GM12864 (cell line): ENCODE results near the gene SLC37A2.
A peak's percentile ranks its signal among the peaks of the same experiment; 100 is the strongest.

ENCODE experiments used
- DNase-seq: peaks from one replicate; pipeline ENCODE4 v3.0.0-alpha.2; 2011; ENCODE audit warnings: low read depth
- H3K4me3 ChIP-seq: 2 replicates; pipeline ENCODE4 v1.5.1; 2011; ENCODE audit warnings: mild to moderate bottlenecking, low read depth, low read length, control low read depth
- TF ChIP-seq, protein P1 (sequence below): IDR thresholded peaks from 2 replicates; pipeline ENCODE4 v1.5.1; 2011; ENCODE audit warnings: low read depth, mild to moderate bottlenecking, moderate library complexity, low read length, control low read depth, inconsistent platforms; ENCODE audit errors: missing control alignments

Gene SLC37A2

DNA sequence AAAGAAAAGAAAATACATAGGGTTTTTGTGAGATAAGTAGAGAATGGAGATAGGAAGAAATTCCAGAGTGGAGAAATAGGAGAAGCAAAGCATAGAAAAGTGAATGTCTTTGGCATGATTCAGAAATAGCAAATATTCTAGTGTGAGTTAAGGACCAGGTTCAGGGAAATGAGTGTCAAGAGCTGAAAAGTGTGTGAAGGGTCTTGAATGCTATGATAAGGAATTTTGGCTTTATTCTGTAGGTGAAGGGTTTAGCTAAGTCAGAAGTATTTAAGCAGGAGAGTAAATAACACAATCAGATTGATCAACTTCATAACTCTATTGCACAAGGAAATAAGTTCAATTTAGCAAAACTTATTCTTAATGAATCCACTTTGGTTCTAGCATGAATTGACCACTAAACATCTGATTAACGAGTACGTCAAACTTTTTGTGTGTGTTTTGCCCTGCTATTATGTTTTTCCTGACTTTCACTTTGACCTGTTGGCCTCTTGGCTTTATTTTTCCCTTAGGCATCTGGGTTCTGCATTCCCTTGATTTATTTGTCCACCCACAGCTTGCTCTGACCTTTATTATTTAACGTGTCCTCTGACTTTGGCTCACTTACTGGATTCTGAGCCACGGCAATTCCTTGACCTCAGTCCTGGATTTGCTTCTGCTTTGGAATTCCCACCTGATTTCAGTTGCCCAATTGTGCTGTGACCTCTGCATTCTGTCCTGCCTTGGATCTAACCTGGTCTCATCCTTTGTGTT lies 60.3 kb downstream of the SLC37A2 start:
- no peak overlapping the region for H3K4me3 ChIP-seq
- DNase-seq = no peak
- TF ChIP-seq, protein P1, sequence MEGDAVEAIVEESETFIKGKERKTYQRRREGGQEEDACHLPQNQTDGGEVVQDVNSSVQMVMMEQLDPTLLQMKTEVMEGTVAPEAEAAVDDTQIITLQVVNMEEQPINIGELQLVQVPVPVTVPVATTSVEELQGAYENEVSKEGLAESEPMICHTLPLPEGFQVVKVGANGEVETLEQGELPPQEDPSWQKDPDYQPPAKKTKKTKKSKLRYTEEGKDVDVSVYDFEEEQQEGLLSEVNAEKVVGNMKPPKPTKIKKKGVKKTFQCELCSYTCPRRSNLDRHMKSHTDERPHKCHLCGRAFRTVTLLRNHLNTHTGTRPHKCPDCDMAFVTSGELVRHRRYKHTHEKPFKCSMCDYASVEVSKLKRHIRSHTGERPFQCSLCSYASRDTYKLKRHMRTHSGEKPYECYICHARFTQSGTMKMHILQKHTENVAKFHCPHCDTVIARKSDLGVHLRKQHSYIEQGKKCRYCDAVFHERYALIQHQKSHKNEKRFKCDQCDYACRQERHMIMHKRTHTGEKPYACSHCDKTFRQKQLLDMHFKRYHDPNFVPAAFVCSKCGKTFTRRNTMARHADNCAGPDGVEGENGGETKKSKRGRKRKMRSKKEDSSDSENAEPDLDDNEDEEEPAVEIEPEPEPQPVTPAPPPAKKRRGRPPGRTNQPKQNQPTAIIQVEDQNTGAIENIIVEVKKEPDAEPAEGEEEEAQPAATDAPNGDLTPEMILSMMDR = no peak

DNA sequence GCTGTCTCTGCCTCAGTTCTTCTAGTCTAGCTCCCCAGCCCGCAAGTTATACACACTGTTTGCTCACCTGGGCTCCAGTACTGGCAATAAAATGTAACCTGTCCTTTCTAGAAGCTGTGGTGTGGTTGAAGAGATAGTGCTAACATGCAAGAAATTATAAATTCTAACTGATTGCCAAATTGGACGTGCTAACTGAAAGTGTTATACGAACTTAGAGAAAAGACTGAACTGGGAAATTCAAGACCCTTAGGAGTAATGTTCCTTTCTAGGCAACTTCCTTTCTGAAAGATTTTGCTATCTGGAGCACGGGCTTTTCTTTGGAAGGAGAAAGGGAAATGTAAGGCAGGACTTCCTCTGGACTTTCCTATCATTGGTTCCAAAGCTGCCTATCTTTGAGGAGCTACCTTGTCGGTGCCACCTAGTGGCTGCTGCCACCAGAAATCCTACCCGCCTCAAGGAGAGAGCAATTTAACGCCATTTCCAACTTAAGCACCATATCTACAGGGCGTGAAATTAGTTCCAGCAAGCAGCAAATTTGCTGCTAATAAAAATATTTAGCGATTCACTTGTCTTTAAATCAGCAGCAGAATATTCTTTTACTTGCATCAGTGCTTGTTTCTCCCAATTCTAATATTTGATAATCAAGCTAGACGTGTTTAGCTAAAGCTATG lies 61.0 kb downstream of the SLC37A2 start:
- DNase-seq = peak; percentile 44
- TF ChIP-seq, protein P1 = peak; percentile 65
- H3K4me3 ChIP-seq = no peak overlapping the region

DNA sequence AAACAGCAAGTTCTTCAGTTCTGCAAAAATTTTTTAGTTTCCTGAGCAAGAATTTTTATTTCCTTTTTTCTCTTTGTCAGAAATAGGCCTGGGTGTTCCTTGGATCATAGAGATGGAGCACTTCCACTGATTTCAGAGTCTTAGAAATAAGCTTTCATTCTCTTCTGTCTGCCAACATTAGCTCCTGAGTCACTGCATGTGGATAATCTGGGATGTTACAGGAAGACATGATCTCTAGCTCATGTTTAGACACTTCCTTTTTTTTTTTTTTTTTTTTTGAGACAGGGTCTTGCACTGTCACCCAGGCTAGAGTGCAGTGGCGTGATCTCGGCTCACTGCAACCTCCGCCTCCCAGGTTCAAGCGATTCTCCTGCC lies 61.5 kb downstream of the SLC37A2 start:
- no peak for DNase-seq
- no peak overlapping the region for H3K4me3 ChIP-seq
- TF ChIP-seq, protein P1 = no peak

DNA sequence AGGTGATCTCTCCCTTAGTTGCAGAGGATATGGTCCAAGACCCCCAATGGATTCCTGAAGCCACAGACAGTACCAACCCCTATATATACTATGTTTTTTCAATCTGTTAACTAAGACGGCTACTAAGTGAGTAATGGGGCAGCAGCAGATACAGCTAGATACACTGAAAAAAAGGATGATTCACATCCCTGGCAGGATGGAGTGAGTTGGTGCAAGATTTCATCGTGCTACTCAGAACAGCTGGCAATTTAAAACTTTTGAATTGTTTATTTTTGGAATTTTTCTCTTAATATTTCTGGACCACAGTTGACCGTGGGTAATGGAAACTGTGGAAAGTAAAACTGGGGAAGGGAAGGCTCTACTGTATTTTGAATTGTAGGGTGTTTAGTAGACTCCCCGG lies 65.3 kb downstream of the SLC37A2 start:
- no peak overlapping the region for H3K4me3 ChIP-seq
- TF ChIP-seq, protein P1 = no peak
- no peak for DNase-seq

DNA sequence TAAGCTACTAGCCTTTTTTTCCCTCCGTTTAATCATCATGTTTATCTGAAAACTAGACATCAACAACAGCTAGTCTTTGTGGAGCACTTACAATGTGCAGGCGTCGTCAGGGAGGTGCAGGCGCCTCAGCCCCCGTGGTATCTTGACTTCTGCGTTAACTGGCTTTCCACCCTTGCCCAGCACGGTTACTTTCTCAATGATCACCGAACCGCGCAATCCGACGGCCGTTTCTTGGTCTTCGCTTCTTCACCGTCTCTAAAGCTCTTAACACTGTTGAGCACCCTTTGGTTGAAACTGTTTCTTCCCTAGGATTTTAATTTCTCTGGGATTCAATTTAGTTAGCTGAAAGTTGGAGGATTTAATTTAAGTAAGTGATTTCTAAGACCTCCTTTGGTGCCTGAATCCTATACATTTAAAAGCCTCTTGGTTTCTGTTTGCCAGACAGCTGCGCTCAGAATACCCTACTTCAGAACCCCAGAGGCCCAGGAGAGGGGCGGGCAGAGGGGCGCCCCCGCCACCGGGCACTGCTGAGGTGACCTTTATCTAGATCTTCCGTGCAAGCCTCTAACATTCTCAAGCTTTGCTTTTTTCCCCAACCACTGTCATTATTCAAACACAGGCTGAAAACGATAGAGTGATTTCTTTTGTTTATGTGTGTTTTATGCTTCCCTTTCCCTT lies 66.3 kb downstream of the SLC37A2 start:
- H3K4me3 ChIP-seq = no peak overlapping the region
- no peak for DNase-seq
- TF ChIP-seq, protein P1 = no peak

DNA sequence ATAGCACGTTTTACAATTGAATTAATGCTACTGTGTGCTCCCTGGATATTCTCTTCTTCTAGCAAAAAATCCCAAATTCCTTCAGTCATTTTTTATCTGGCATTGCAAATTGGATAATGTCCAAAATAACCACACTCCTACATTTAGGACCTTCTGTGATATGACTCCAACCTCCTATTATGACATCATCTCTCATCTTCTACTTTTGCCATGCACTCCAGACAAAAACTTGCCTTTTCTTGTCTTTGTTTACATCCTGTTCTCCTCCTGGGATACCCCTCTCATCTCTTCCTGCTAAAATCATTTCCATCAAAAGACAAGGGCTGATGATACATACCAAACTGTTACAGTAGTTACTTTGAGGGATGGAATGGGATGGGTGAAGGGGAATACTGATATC lies 69.0 kb downstream of the SLC37A2 start:
- DNase-seq = no peak
- TF ChIP-seq, protein P1 = no peak
- H3K4me3 ChIP-seq = no peak overlapping the region
